ENCODE results near the gene SRPK2. TPM values are rescaled to one million over a fixed set of nuclear protein-coding genes. Genes with fewer than 3 reads are reported as not detected.

The SRPK2 gene
- polyA plus RNA-seq, 1 donor from 2014 or later, result 118 TPM

GRCh38 chr7:105209870-105210269 lies 178.9 kb downstream of the SRPK2 start:
- Histone ChIP-seq H4K20me1 (ENCODE audit: insufficient read depth) (no peaks in the 10 kb centered on the region), H3K4me2 (ENCODE audit: low read length) (peak overlapping the region; percentile 39), H3K9me2 (ENCODE audit: insufficient read depth, low read length) (no peaks in the 10 kb centered on the region)

GRCh38 chr7:105209433-105209832 lies 179.3 kb downstream of the SRPK2 start:
- Histone ChIP-seq H3K9ac (ENCODE audit: low read length) (no peak overlapping the region), H4K20me1 (ENCODE audit: insufficient read depth) (no peaks in the 10 kb centered on the region), H3K4me3 (ENCODE audit: low read length) (no peak overlapping the region), H3F3A (ENCODE audit: insufficient read depth, low read length, poor library complexity, severe bottlenecking) (no peaks in the 10 kb centered on the region), H3K27me3 (ENCODE audit: insufficient read depth, low read depth, low read length) (no peaks in the 10 kb centered on the region), H3K36me3 (ENCODE audit: insufficient read depth, low read length) (no peaks in the 10 kb centered on the region), H3K4me2 (ENCODE audit: low read length) (peak overlapping the region; percentile 39), H3K79me2 (replicated peaks; ENCODE audit: insufficient read depth, low read length) (peaks cover 36% of the 10 kb centered on the region), H2AFZ (ENCODE audit: low read depth, low read length) (no peak overlapping the region), H3K9me3 (ENCODE audit: low read length) (no peaks in the 10 kb centered on the region), H3K27ac (ENCODE audit: low read length) (peak overlapping the region; percentile 20), H3K9me2 (ENCODE audit: insufficient read depth, low read length) (no peaks in the 10 kb centered on the region)
- TF ChIP-seq CTCF (IDR thresholded peaks at IDR 0.05; ENCODE audit: poor library complexity, severe bottlenecking) (no peak), MXI1 (conservative IDR thresholded peaks at IDR 0.05; ENCODE audit: poor library complexity, severe bottlenecking) (no peak), TAF1 (IDR thresholded peaks at IDR 0.05; ENCODE audit: low read depth) (no peak), REST (IDR thresholded peaks at IDR 0.05; ENCODE audit: borderline replicate concordance) (no peak), EP300 (conservative IDR thresholded peaks at IDR 0.05; ENCODE audit: poor library complexity, severe bottlenecking) (no peak), EZH2 (IDR thresholded peaks at IDR 0.05; ENCODE audit: borderline replicate concordance, insufficient read depth, low read length, poor library complexity, severe bottlenecking) (no peak)

More at GRCh38 chr7:105209870-105210269, 178.9 kb downstream of the SRPK2 start:
- Histone ChIP-seq H3K9me3 (ENCODE audit: low read length) (no peaks in the 10 kb centered on the region), H3K4me3 (ENCODE audit: low read length) (no peak overlapping the region), H2AFZ (ENCODE audit: low read depth, low read length) (no peak overlapping the region), H3F3A (ENCODE audit: insufficient read depth, low read length, poor library complexity, severe bottlenecking) (no peaks in the 10 kb centered on the region), H3K27me3 (ENCODE audit: insufficient read depth, low read depth, low read length) (no peaks in the 10 kb centered on the region), H3K79me2 (replicated peaks; ENCODE audit: insufficient read depth, low read length) (peaks cover 36% of the 10 kb centered on the region), H3K27ac (ENCODE audit: low read length) (peak overlapping the region; percentile 20), H3K36me3 (ENCODE audit: insufficient read depth, low read length) (no peaks in the 10 kb centered on the region), H3K9ac (ENCODE audit: low read length) (no peak overlapping the region)
- no peak for TF ChIP-seq EZH2 (IDR thresholded peaks at IDR 0.05; ENCODE audit: borderline replicate concordance, insufficient read depth, low read length, poor library complexity, severe bottlenecking)
- TF ChIP-seq TAF1 (IDR thresholded peaks at IDR 0.05; ENCODE audit: low read depth), result no peak
- no peak for TF ChIP-seq RAD21 (conservative IDR thresholded peaks at IDR 0.05)
- TF ChIP-seq MXI1 (conservative IDR thresholded peaks at IDR 0.05; ENCODE audit: poor library complexity, severe bottlenecking), result no peak
- TF ChIP-seq CTCF (IDR thresholded peaks at IDR 0.05; ENCODE audit: poor library complexity, severe bottlenecking), result no peak
- no peak for TF ChIP-seq REST (IDR thresholded peaks at IDR 0.05; ENCODE audit: borderline replicate concordance)
- no peak for TF ChIP-seq POLR2AphosphoS5 (IDR thresholded peaks at IDR 0.05)
- TF ChIP-seq SMC3 (conservative IDR thresholded peaks at IDR 0.05; ENCODE audit: poor library complexity), result no peak
- TF ChIP-seq EP300 (conservative IDR thresholded peaks at IDR 0.05; ENCODE audit: poor library complexity, severe bottlenecking), result no peak

Measured in neural cell (in vitro differentiated cells).